ENCODE data around the gene FIBIN.

FIBIN gene

DNA sequence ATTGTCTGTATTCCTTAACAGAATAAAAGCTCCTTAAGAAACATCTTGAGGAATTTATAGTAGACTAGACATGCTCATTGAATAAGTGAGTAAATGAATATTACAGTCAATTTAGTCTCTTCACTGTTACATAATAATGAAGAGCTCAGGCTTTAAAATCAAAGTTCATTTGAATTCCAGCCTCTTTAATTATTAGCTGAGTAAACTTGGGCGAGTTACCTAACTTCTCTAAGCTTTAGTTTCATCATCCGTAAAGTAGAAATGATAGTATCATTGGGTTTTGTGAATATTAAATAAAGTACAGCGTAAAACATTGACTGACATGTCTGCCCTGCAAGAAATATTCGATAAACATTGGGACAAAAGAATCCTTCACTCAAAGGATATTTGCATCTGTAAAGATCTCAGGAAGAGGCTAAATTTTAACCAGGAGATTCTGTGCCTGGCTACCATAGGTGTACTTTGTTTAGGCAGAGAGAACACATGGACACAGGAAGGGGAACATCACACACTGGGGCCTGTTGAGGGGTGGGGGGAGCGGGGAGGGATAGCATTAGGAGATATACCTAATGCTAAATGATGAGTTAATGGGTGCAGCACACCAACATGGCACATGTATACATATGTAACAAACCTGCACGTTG, 31.5 kb downstream of the FIBIN start:
- no peak for DNase-seq

DNA sequence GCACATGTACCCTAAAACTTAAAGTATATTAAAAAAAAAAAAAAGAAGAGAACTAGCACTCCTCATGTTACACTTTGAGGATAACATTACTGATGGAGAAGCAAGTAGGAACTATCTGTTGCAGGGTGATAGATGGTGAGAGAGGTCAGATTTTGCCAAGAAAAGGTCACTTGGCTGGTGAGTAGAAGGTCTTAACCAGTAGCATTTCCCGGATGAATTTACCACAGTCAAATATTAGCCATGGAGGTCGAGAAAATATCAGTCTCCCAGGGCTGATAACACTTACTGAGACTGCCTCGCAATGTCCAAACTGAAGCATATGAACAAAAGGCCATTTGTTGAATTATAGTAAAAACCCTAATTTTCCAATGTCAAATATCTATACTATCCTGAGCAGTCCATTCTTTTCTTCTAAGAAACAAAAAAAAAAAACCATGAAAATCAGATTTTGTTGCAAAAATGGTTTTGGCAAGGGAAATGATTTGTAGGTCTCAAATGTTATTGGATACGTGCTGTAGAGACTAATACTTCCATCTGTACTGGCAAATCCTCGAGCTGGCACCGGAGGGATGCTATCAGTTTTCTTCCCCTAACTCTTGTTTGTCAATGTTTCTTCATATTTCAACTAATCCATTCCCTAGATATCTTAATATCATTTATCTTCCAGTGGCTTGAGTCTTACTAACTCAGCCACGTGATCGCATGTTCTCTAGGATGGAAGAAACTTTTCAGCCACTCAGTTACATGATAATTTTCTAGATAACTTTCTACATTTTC, 32.2 kb downstream of the FIBIN start:
- no peak for DNase-seq

DNA sequence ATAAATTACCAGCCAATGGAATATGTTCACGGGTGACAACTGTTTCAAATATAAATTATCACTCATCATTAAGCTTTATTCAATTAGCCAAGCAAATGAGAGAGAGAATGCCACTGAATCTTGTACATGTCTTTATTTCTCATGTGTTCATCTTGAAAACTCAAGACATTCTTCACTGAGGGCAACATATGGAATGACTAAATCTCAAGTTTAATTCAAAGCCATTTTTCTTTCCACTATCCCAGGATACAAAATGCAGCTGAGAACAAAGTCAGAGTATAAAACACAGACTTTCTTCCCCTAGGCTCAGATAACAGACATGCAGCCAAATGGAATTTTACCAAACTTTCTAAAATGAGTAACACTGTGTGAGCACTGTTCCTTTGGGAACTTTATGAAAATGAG, 34.7 kb downstream of the FIBIN start:
- no peak for DNase-seq

DNA sequence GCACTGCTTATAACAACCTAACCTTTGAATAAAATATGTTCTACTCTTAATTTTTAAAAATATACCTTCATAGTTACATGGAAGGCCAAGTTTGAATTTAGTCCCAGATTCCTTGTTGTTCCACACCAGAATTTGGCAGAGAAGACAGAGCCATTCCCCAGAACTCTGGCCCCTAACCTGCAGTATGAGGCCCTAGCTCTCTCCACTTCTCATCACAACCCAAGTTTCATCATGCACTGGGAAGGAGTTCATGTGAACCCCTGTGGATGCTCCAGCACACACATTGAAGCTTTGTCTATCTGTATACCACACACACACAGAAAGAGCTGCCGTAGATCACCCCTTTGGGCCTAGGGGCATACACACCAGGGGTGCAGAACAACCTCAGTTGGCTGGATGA, 36.1 kb downstream of the FIBIN start:
- no peak for DNase-seq

DNA sequence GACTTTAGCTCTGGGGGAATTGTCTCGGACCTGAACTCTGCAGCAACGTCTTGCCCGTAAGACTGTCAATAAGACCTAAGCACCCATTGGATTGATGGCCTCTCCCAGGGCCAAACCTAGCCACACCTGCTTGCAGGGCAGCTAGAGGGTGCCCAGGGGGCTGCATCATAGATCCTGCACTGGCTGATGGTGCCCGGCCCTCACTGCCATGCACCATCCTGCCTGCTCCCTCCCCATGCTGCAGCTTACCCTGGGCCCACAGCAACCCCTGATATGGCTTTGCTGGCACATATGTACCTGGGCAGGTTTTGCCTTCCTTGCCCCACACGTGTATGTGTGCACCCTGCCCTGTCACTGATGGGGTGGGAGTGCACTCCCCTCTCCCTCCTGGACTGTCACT, 37.8 kb downstream of the FIBIN start:
- no peak for DNase-seq

DNA sequence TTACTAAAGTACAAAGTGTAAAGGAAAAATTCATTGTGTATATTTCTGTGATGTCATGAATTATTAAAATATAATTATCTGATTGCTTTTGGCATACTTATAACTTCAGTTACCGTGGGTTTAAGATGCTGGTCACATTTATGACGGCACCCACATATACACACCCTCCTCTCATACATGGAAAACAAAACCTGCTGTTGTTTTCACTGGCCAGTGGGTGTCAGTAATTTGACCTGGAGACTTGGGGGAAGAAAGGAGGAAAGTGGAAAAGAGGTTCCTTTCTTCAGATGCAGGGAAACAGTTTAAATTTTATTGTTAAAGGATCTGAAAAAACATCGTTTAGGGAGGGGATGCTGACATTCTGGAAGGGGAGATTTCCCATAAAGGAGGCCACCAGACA, 46.0 kb downstream of the FIBIN start:
- no peak for DNase-seq

DNA sequence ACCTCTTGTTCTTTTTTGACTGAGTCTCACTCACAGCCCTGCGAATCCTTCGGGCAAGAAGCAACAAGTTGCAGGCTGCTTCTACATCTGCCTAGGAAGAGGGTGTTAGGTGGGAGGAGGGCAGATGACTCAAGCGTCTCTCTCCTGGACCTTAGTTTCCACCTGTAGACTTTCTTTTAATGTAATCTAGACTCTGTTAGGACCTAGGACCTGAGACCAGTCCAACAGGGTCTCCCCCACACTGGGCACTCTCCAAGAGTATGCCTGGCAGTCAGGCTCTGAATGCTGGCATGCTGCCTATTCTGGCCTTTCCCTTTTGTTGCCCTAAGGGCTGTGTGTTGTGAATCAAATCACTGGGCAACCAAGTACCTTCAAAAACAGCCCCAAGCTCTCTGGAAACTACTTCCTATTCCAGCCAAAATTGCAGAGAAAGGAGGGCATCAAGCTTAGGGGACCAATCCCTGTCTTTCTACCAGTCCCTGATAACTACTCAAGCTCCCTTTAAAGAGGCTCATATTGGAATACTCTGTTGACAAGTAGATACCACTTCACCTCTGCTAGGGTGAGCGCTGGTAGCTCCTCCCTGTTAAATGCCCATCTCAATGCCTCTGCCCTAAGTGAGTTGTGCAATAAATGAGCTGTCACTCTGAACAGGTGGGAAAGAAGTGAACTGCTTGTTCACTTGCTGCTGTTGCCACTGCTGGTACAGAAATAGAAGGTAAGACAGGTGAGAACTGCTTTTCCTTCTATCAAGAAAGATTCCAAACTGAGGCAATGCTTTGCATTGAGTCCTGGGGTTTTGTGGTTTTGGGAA, 46.6 kb downstream of the FIBIN start, which contains the start of gene BBOX1:
BBOX1 (plus strand) TSS at position 514 of the 814 bp plus-strand sequence. CDS start 14,616 bp downstream, outside the sequence.
- DNase-seq, result no peak

DNA sequence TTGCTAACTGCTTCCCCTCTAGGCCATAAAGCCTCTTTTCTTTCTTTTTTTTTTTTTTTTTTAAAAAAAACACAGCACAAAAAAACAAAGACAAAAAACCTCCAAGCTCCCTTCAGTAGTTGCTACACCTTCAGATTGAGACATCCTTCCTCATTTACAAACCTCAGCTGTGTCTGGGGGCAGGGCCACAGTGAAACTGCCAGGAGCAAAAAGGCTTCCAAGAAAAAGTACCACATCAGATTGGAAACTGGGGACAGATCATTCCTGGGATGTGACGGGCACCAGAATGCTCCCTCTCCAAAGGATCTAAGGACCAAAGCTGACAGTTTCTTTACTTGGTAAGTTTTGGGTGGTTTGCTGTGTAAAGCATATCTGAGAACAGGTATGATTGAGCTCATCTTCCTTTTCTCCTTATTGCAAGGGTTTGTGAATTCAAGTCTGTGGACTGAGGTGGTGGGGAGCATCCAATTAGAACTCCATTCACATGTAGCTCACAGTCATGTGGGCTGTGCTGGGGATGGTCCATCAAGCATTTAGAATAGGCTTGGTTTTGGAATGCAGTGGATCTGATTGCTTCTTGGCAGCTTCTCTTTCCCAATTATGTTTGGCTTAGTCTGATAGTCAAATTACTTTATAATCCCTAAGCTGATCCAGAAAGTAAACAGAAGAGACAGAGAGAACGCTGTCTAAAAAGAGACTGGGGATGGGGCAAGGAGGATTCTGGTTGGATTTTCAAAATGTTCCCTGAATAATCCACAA, 47.4 kb downstream of the FIBIN start:
- no peak for DNase-seq

Data from 8988T (cell line).